GM10266 (cell line): ENCODE results near the gene CPZ.

Experiments
- DNase-seq: peaks from one replicate; pipeline ENCODE4 v3.0.0; 2012; ENCODE audit errors: extremely low spot score
- TF ChIP-seq, protein P1 (sequence below): IDR thresholded peaks from 2 replicates; pipeline ENCODE4 v1.5.1; 2012; ENCODE audit warnings: mild to moderate bottlenecking, low read depth; ENCODE audit not compliant: control insufficient read depth, insufficient read depth; ENCODE audit errors: missing control alignments

The CPZ gene

DNA sequence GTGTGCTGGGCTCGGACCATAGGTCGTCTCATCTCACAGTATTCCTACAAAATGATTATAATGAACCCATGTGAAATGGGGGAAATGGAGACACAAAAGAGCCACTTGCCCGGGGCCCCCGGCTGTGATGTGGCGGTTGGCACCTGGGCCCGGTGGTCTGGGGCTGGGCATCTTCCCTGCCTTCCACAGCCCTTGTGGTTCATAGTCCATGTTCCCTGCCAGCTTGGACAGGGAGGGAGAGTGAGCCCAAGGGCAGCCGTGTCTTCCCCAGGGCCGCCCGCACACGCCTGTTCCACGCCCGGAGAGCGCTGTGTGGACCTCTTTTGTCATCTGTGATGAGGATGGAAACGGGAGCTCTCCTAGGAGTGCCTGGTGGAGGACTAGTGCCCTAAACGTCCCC, 5.2 kb downstream of the CPZ start:
- DNase-seq = no peak
- TF ChIP-seq, protein P1, sequence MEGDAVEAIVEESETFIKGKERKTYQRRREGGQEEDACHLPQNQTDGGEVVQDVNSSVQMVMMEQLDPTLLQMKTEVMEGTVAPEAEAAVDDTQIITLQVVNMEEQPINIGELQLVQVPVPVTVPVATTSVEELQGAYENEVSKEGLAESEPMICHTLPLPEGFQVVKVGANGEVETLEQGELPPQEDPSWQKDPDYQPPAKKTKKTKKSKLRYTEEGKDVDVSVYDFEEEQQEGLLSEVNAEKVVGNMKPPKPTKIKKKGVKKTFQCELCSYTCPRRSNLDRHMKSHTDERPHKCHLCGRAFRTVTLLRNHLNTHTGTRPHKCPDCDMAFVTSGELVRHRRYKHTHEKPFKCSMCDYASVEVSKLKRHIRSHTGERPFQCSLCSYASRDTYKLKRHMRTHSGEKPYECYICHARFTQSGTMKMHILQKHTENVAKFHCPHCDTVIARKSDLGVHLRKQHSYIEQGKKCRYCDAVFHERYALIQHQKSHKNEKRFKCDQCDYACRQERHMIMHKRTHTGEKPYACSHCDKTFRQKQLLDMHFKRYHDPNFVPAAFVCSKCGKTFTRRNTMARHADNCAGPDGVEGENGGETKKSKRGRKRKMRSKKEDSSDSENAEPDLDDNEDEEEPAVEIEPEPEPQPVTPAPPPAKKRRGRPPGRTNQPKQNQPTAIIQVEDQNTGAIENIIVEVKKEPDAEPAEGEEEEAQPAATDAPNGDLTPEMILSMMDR = no peak

DNA sequence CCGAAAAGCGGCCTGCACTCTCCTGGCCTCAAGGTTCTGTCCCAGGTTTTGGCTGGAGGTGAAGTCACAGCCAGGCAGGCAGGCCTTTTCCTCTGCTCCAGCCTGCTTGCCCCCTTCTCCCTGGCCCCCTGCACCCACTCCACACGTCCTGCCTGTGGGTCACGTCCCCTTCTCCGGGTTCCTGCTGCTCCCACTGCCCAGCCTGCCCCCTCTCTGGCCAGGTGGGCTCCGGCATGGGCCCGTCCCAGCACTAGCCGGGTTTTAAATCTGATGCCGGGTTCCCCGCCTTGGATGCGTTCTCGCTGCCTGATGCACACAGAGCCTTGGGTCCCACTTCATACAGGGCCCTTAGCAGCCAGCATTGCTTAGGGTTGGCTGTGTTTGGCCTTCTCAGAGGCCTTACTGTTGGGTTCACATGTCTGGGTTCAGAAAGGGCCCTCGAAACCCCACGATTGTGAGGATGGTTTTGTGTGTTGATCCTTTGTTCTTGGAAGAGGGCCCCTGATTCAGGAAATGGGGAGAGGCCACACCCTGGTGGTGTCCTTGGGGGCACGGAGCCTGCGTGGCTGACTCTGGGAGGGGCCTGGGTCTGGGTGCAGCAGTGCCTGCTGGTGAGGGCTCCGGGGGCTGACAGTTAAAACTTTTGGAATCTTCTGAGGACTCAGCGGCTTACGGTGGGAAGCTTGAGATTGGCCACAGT, 6.0 kb downstream of the CPZ start:
- no peak for DNase-seq
- TF ChIP-seq, protein P1 = no peak

DNA sequence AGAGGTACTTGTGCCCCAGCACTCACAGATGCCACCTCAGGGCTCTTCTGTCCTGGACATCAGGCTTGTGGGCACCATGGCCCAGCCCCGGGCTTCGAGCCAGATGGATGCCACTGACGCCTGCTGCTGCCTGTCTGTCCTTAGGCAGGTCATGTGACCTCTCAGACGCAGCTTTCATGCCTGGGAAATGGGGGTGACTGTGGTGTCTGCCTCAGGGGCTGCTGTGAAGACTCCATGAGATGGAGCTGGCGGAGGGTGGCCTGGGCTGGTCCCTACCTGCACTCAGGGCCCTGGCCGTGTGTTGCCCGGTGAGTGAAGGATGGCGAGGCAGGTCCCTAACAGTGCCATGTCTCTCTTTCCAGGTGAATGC, 6.5 kb downstream of the CPZ start:
- TF ChIP-seq, protein P1 = no peak
- DNase-seq = no peak

DNA sequence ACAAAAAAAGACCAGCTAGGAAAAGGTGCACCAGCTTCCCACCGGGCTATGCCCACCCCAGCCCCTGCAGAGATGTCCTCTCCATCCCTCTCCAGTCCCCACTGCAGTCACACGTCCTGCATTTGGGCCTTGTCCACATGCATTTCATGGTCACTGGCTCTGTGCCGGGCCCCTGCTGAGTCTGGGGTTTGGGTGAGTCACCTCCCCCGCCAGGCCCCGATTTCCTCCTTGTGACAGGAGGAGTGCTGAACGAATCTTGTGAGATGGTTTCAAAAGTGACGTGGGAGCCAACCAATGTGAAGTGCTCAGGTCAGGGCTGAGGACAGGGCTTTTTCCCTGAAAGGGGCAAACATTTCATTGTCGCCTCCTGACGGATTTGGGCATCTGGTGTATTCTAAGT, 7.1 kb downstream of the CPZ start:
- no peak for DNase-seq
- TF ChIP-seq, protein P1 = no peak

DNA sequence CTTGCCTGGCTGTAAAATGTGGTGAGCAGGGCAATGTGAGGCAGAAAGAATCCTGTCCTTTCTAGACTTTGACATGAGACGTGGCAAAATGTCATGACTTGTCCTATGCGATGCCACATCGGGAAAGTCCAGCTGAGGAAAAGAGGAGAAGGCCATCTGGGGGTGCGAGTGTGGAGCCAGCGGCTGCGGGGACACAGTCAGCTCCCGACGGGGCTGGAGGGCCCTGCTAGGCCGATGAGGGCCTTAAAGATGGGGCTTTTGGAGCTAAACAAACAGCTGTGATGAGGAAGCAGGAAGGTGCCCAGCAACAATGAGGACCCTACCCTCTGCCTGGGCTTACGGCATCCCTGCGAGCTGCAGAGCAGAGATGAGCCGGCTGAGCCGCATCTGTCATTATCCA, 7.7 kb downstream of the CPZ start:
- TF ChIP-seq, protein P1 = no peak
- no peak for DNase-seq

DNA sequence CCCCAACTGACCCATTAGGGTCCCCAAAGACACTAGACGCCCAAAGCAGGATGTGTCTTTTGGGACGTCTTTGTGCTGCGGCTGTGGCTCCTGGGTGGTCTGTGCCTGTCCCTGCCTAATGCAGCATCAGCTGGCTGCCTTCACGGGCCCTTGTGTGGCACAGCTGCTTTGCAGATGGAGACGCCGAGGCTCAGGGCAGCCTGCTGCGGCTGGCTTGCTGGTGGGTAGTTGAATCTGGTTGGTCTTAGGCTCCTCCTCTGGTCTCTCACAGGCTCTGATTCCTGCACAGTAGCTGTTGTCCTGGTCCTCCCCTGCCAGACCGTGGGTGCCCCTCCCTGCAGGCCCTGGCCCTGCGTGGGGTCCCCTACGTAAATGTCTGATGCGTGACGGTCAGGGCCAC, 8.1 kb downstream of the CPZ start:
- no peak for DNase-seq
- TF ChIP-seq, protein P1 = no peak

DNA sequence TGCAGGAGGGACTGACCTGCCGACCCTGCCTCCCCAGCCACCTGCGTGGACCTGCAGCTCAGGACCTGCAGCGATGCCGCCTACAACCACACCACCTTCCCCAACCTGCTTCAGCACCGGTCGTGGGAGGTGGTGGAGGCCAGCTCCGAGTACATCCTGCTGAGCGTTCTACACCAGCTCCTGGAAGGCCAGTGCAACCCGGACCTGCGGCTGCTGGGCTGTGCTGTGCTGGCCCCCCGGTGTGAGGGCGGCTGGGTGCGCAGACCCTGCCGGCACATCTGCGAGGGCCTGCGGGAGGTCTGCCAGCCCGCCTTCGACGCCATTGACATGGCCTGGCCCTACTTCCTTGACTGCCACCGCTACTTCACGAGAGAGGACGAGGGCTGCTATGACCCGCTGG, 8.5 kb downstream of the CPZ start:
- DNase-seq = no peak
- TF ChIP-seq, protein P1 = no peak
